GM19324 (cell line): ENCODE measurements around the gene PRKX.
"Not testable (repeated sequence)": the region's sequence is repeated elsewhere in the genome, so short reads cannot be mapped to it uniquely, and the experiment has no call there.

Source experiments
- ATAC-seq: cut with Tn5 transposase; IDR thresholded peaks from one replicate; pipeline ENCODE4 v1.9.1; 2021; ENCODE audit warnings: mild to moderate bottlenecking, moderate library complexity; ENCODE audit not compliant: unreplicated experiment, low FRiP score

PRKX gene

DNA sequence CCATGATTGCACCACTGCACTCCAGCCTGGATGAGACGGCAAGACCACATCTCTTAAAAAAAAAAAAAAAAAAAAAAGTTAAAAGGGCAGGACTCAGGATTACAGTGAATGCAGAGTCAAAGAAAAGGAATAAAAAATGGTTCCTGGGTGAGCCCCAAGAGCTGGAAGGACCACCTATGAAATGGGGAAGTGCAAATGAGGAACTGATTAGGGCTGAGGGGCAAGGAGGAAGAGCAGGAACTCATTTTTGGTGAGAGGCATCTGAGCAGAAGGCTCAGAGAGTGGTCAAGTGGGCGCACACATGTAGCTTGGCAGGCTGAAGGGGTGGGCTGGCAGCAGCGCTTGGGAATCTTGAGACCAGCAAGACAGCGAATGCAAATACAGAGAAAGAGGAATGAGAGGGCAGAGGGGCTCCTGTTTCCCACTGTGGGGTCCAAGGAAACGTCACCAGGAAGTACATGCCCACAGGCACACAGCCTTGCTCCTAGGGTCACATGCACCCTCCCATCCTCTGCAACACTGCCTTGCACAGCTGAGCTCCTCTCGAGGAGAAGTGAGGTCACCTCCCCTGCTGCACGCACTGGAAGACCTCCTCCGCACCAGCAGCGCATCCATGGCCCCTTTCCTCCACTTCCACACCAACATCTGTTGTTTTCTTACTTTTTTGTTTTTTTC is 49.7 kb downstream of the PRKX start:
- not testable (repeated sequence) for ATAC-seq

- no peak for ATAC-seq
Observed at GRCh38 chrX:3659761-3660160, 53.7 kb downstream of the PRKX start.

- ATAC-seq: no peak
Observed at GRCh38 chrX:3655181-3655580, 58.3 kb downstream of the PRKX start.

GRCh38 chrX:3653111-3653510 is 60.3 kb downstream of the PRKX start:
- no peak for ATAC-seq

GRCh38 chrX:3651277-3651676 is 62.2 kb downstream of the PRKX start:
- no peak for ATAC-seq

GRCh38 chrX:3648084-3648483 is 65.4 kb downstream of the PRKX start:
- ATAC-seq: no peak

- ATAC-seq: not testable (repeated sequence)
Observed at GRCh38 chrX:3639858-3640631, 73.4 kb downstream of the PRKX start.

- ATAC-seq: no peak
Observed at GRCh38 chrX:3639236-3639635, 74.2 kb downstream of the PRKX start.

- peak; percentile 51 for ATAC-seq
Observed at GRCh38 chrX:3638280-3638873, 75.1 kb downstream of the PRKX start.

- ATAC-seq: no peak
Observed at GRCh38 chrX:3636803-3637202, 76.6 kb downstream of the PRKX start.

- no peak for ATAC-seq
Observed at GRCh38 chrX:3631196-3631595, 82.3 kb downstream of the PRKX start.

DNA sequence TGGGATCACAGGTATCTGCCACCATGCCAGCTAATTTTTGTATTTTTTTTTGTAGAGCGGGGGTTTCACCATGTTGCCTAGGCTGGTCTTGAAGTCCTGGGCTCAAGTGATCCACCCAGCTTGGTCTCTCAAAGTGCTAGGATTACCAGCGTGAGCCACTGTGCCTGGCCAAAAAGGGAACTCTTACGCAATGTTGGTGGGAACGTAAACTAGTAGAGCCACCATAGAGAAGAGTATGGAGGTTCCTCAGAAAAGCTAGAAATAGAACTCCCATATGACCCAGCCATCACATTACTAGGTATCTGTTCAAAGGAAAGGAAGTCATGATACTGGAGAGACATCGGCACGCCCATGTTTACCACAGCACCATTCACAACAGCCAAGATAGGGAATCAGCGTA is 85.9 kb downstream of the PRKX start:
- no peak for ATAC-seq

DNA sequence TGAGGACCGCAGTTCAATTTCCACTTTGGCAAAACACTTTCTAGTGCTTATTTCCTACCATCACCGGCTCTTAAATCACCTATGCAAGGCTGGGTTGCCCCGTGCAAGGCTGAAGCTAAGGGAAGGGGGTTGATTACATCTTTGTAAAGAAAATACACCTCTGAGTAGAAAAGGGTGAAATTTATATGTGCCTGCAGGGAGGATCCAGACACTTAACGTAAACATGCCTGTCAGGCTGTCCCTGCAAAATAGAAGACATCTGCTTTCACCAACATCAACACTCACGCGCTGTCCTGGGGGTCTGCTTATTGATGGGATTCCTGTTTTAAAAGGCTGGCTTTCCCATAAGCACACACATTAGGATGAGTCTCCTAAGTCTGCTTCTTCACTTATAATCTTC is 92.0 kb downstream of the PRKX start:
- ATAC-seq: no peak

DNA sequence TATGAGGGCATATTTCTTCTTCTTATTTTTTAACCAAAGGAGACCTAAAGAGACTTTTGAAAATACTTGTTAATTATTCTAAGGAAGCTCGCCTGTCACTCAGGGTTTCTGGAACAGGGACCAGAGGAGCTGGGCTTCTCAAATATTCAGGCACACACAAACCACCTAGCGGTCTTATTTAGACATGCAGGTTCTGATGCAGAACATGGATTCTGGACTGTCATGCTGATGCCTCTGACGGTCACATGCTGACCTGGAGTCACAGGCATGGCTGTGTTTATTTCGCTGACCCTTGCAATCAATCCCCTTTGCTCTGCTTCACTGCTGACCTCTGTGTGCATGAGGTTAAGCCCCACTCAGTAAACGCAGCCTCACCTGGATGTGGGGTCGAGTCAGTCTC is 101.7 kb downstream of the PRKX start:
- ATAC-seq: not testable (repeated sequence)

DNA sequence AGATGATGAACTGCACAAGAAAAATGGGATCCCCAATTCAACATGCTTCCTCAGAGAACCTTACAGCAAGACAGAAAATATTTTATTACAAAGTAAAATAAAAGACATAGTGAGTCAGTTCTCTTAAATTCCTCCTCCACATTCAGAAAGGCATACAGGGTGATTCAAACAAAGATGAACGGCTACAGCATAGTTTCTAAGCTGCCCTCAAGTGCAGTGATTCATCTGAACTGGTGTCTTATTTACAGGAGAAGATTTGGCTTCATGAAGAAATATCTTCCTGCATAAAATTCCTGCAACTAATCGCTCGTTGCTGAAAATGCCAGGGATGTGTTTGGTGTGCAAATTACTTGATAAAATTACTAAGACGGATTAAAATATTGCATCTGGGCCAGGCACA is 103.6 kb downstream of the PRKX start:
- ATAC-seq: no peak

DNA sequence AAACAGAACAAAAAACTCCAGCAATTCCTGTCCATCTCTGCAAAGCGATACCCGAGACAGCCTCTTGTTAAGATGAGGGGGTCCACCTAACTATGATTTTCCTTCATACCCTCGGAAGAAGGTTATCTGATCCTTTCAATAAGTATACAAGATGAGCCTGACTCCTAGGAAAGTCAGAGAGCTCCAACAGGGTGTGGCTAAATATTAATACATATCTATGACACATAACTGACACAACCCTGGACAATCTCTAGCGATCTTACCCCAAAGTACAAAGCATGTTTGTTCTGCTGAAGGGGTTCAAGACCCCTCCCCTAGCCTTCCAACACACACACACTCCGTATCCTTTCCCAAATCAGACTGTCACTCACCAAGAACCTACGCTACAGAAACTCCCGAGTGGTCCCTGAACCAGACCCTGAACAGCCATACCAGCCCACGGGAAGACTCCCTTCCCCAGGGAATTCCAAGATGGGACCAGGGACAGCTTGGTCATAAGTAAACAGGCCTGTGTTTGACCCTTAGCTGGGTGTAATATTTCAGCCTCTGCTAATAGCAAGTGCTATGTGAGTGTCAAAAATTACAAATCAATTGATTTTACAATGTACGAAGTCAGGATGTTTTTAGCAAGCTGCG is 110.3 kb downstream of the PRKX start:
- ATAC-seq: no peak

- no peak for ATAC-seq
Observed at GRCh38 chrX:3599802-3600430, 113.5 kb downstream of the PRKX start.

- no peak for ATAC-seq
Observed at GRCh38 chrX:3598709-3599108, 114.7 kb downstream of the PRKX start.

GRCh38 chrX:3598046-3598605 is 115.3 kb downstream of the PRKX start:
- no peak for ATAC-seq

DNA sequence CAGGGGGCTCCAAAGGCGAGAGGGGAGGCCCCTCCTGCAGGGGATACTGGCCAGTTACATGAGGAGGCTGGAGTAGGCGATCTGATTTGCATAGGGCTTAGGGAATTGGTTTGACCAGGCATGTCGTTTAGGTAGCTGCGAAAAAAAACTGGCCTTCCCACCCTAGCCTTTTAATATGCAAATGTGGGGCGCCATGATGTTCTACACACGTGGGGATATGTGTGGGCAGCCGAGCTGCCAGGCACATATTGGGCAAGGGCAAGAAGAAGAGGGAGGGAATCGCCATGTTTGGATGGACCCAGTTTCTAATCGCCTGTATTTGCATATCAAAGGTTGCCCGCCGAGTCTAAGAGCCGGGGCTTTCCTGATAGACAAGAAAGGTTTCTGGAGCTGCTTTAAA is 121.3 kb downstream of the PRKX start:
- no peak for ATAC-seq

DNA sequence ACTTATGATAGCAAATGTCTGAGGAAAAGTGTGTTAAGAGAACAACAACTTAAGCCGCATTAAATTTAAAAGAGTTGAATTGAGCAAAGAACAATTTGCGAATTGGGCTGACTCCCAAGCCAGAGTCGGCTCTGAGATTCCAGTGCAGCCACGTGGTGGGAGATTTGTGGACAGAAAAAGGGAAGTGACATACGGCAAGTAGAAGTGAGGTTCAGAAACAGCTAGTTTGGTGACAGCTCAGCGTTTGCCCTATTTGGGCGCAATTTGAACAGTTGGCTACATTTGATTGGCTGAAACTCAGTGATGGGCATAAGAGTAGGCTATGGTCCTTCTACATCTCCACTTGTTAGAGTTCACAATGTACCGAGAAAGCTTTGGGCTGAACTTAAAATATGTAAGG is 124.0 kb downstream of the PRKX start:
- ATAC-seq: no peak
